GM13977 (cell line): ENCODE results near the gene STX8.

Source experiments
- DNase-seq: peaks from one replicate; pipeline ENCODE4 v3.0.0; 2012; ENCODE audit warnings: low spot score
- in situ Hi-C: fragments of 300-500 bp; cut with MboI; formaldehyde crosslinking; loops from one replicate; pipeline ENCODE4 v1.12.0; 2022; ENCODE audit warnings: low sequenced_read_pairs, low pct_unique_long_range_greater_than_20kb, mixed read lengths, inconsistent platforms; ENCODE audit not compliant: unreplicated experiment
- TF ChIP-seq, protein P1 (sequence below): IDR thresholded peaks from 2 replicates; pipeline ENCODE4 v1.5.1; 2012; ENCODE audit warnings: mild to moderate bottlenecking, control low read depth; ENCODE audit not compliant: insufficient read depth; ENCODE audit errors: extremely low read depth, missing control alignments

STX8 gene

GRCh38 chr17:9218911-9219310 is 356.7 kb downstream of the STX8 start:
- in situ Hi-C loops = no loop called here
- TF ChIP-seq, protein P1, sequence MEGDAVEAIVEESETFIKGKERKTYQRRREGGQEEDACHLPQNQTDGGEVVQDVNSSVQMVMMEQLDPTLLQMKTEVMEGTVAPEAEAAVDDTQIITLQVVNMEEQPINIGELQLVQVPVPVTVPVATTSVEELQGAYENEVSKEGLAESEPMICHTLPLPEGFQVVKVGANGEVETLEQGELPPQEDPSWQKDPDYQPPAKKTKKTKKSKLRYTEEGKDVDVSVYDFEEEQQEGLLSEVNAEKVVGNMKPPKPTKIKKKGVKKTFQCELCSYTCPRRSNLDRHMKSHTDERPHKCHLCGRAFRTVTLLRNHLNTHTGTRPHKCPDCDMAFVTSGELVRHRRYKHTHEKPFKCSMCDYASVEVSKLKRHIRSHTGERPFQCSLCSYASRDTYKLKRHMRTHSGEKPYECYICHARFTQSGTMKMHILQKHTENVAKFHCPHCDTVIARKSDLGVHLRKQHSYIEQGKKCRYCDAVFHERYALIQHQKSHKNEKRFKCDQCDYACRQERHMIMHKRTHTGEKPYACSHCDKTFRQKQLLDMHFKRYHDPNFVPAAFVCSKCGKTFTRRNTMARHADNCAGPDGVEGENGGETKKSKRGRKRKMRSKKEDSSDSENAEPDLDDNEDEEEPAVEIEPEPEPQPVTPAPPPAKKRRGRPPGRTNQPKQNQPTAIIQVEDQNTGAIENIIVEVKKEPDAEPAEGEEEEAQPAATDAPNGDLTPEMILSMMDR = no peak
- no peak for DNase-seq

DNA sequence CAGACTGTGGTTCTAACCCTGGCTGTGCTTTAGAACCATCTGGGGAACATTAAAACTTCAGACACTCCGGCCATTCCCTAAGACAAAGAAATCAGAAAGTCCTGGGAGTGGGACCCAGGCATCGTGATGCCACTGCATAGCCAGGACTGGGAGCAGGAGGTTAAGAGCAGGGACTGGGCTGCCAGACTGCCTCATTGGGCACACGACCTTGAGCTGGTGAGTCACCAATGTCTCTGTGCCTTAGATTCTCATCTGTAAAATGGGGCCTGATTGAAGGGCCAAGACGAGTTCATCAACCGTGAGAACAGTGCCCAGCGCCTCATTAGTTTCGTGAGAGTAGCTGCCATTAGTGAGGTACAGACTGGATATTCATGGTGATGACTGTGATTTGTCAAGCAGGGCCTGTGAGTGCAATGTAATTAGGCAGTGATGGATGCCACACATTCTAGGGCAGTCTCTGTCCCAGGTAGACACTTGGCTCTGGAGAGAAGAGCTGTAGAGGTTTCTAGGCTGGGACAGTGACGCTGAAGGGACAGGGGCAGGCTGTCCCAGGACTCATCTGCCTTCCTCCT is 357.5 kb downstream of the STX8 start:
- in situ Hi-C loops = no loop called here
- TF ChIP-seq, protein P1 = no peak
- DNase-seq = no peak

- no peak for DNase-seq
- TF ChIP-seq, protein P1 = no peak
- in situ Hi-C loops = no loop called here
Observed at GRCh38 chr17:9217151-9218056, 358.2 kb downstream of the STX8 start.

DNA sequence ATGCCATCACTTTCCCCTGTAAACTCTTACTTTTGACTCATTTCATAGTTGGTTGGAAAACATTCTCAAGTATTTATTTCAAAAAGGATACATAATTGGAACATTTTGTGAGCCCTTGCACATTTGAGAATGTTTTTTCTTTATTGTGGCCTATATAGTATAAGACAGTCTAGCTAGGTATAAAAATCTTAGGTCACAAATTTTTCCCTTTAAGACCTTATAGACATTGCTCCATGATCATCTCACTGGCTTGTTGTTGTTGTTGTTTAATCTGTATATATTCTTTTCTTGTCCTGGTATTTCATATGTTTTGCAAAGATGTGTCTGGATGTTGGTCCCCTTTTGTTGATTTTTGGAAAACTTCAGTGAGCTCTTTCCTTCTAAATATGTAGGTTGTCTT is 360.2 kb downstream of the STX8 start:
- in situ Hi-C loops = no loop called here
- DNase-seq = no peak
- TF ChIP-seq, protein P1 = no peak

GRCh38 chr17:9213303-9213640 is 362.3 kb downstream of the STX8 start:
- in situ Hi-C loops = no loop called here
- TF ChIP-seq, protein P1 = no peak
- DNase-seq = no peak

DNA sequence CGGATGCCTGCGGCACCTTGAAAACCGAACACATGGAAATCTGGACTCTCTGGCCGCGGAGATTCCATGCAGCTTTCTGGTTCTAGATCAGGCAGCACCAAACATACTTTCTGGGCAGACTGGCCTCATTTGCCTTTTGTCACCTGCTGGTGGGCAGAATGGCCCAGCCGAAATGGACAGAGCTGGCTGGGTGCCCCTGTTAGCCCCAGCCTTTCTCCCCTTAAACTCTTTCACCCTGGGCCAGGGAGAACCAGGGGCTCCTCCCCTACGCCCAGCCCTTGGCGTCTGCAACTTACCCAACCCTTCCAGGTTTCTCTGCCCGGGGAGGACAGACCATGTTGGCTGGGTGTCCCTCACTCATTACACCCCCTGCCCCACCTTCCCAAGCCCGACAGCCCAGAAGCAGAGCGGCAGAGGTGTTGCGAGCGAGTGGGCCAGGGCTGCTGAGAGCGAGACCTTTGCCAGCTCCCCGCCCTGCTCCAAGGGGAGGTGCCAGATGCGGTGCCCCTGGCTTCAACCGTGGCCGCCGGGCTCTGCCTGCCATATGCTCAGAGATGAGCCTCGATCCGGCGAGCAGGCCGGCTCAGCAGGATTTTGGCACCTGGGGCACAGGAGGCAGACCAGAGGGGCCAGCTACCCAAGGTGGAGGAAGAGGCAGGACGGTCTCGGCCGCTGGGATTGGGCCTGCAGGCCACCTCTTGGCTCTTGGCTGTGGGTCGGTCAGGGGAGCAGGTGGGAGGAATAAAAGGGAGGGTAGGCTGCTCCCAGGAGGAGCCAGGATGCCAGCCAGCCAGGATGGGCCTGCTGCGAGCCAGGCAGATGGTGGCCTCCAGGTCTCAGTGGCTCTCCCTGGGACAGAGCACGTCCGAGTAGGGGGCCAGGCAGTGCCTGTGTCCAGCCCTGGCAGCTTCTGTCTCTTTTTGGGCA is 363.0 kb downstream of the STX8 start:
- TF ChIP-seq, protein P1 = no peak
- in situ Hi-C loops = no loop called here
- no peak for DNase-seq
